BJ (cell line): ENCODE results near the gene ZDHHC14. TPM values are rescaled to one million over a fixed set of nuclear protein-coding genes. Genes with fewer than 3 reads are reported as not detected.

Experiments used
- CTCF ChIA-PET: fragments of 350-600 bp; formaldehyde crosslinking; extraction: SDS; loops from one replicate; lab custom pipeline; 2021; ENCODE audit warnings: antibody characterized with exemption, inconsistent platforms; lab: Yijun Ruan, JAX
- POLR2A ChIA-PET: fragments of 300-600 bp; sonication (Branson Sonifier 250); formaldehyde crosslinking; extraction: SDS; loops from one replicate; lab custom pipeline; 2021; ENCODE audit warnings: antibody characterized with exemption; lab: Charles Lee
- DNase-seq: peaks from one replicate; pipeline ENCODE4 v3.0.0-alpha.2; 2011; ENCODE audit warnings: low read depth
- H3K27me3 ChIP-seq: 2 replicates; pipeline ENCODE4 v1.6.0; 2011; ENCODE audit warnings: low read length; ENCODE audit not compliant: control insufficient read depth, insufficient read depth
- H3K36me3 ChIP-seq: 2 replicates; pipeline ENCODE4 v1.5.1; 2011; ENCODE audit warnings: low read length; ENCODE audit not compliant: control insufficient read depth, insufficient read depth
- H3K4me3 ChIP-seq: 2 replicates; pipeline ENCODE4 v1.5.1; 2011; ENCODE audit warnings: low read depth, mild to moderate bottlenecking, control low read depth, low read length
- CTCF ChIP-seq: IDR thresholded peaks from 2 replicates; pipeline ENCODE4 v1.5.1; 2011; ENCODE audit warnings: low read depth, mild to moderate bottlenecking, control low read depth, inconsistent platforms, low read length, moderate library complexity; ENCODE audit not compliant: insufficient read depth
- polyA plus RNA-seq: library from polyadenylated mRNA; depleted of rRNA; stranded (reverse); fragments of >200 nt; gene quantifications from 2 replicates; pipeline ENCODE4 v1.2.3, GENCODE V29; 2011

The ZDHHC14 gene
- polyA plus RNA-seq, 1 experiment: 3.6 TPM

- ChIA-PET CTCF (no interaction called here), POLR2A (no interaction called here)
- no peak for DNase-seq
- no peaks in the 10 kb centered on the region for H3K27me3 ChIP-seq
- TF ChIP-seq CTCF: no peak
- no peaks in the 10 kb centered on the region for H3K36me3 ChIP-seq
- H3K4me3 ChIP-seq: no peak overlapping the region
Measured at GRCh38 chr6:157554747-157555146, 173.8 kb downstream of the ZDHHC14 start.

GRCh38 chr6:157555455-157556143, 174.6 kb downstream of the ZDHHC14 start:
- CTCF ChIA-PET: no interaction called here
- TF ChIP-seq CTCF: no peak
- POLR2A ChIA-PET: no interaction called here
- DNase-seq: no peak
- Histone ChIP-seq H3K4me3 (no peak overlapping the region), H3K27me3 (no peaks in the 10 kb centered on the region), H3K36me3 (no peaks in the 10 kb centered on the region)

GRCh38 chr6:157556144-157556645, 175.2 kb downstream of the ZDHHC14 start:
- ChIA-PET CTCF (interaction anchor here (0.9 kb wide), 1 partner anchor 19 kb away, joined by 3 read pairs; no protein-coding TSS in a partner anchor), POLR2A (no interaction called here)
- H3K4me3 ChIP-seq: no peak overlapping the region
- H3K27me3 ChIP-seq: no peaks in the 10 kb centered on the region
- DNase-seq: no peak
- TF ChIP-seq CTCF: no peak
- H3K36me3 ChIP-seq: no peaks in the 10 kb centered on the region

- no peaks in the 10 kb centered on the region for H3K27me3 ChIP-seq
- POLR2A ChIA-PET: no interaction called here
- no peak overlapping the region for H3K4me3 ChIP-seq
- no peaks in the 10 kb centered on the region for H3K36me3 ChIP-seq
- no peak for DNase-seq
- no peak for TF ChIP-seq CTCF
- CTCF ChIA-PET: interaction anchor here (0.9 kb wide), 1 partner anchor 18 kb away, joined by 3 read pairs; no protein-coding TSS in a partner anchor
Measured at GRCh38 chr6:157556671-157557430, 175.9 kb downstream of the ZDHHC14 start.

- ChIA-PET POLR2A (no interaction called here), CTCF (no interaction called here)
- DNase-seq: no peak
- no peak for TF ChIP-seq CTCF
- Histone ChIP-seq H3K36me3 (no peaks in the 10 kb centered on the region), H3K27me3 (no peaks in the 10 kb centered on the region), H3K4me3 (no peak overlapping the region)
Measured at GRCh38 chr6:157557559-157557958, 176.6 kb downstream of the ZDHHC14 start.
